Neural cell (in vitro differentiated cells): ENCODE data around the gene CCDC182.

Experiments
- EP300 ChIP-seq: fragments of 450-650 bp; conservative IDR thresholded peaks from 2 replicates; pipeline ENCODE4 v1.6.1; 2014; ENCODE audit warnings: antibody characterized with exemption, mild to moderate bottlenecking, moderate library complexity; ENCODE audit not compliant: poor library complexity, severe bottlenecking
- EZH2 ChIP-seq: fragments of 200-600, 300-800 bp; shearing (Covaris generic), sonication (generic); IDR thresholded peaks from 2 replicates; pipeline ENCODE4 v1.6.1; 2014; ENCODE audit warnings: antibody characterized with exemption, low read length, borderline replicate concordance, mild to moderate bottlenecking; ENCODE audit not compliant: insufficient read depth, poor library complexity, severe bottlenecking
- POLR2AphosphoS5 ChIP-seq: IDR thresholded peaks from 2 replicates; pipeline ENCODE4 v1.6.1; 2012
- RAD21 ChIP-seq: fragments of 450-650 bp; conservative IDR thresholded peaks from 2 replicates; pipeline ENCODE4 v1.6.1; 2014; ENCODE audit warnings: antibody characterized with exemption, mild to moderate bottlenecking, moderate library complexity
- TAF1 ChIP-seq: IDR thresholded peaks from 2 replicates; pipeline ENCODE4 v1.6.1; 2012; ENCODE audit warnings: low read depth
- TF ChIP-seq, protein P1 (sequence below): IDR thresholded peaks from 2 replicates; pipeline ENCODE4 v1.6.1; 2012; ENCODE audit warnings: borderline replicate concordance
- TF ChIP-seq, protein P2 (sequence below): fragments of 450-650 bp; IDR thresholded peaks from 2 replicates; pipeline ENCODE4 v1.5.1; 2014; ENCODE audit warnings: antibody characterized with exemption, mild to moderate bottlenecking, moderate library complexity; ENCODE audit not compliant: poor library complexity, severe bottlenecking

DNA sequence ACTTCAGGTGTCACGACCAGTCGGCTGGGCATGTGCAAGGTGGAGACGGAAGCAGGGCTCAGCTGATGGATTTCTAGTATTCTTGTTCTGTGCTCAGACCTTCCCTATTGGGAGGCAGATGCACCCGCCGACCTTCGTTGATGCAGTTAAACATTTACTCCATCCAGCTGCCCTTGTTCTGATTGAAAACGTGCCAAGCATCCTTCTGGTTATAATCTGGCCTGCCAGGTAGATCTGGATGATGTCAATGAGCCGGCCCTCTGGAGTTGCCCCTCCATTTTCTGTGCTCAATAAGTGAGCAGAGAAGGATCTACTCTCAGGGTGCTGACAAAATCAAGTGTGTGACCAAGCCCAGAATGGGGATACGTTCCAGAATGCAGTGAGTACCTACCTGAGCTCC, 38.3 kb downstream of the CCDC182 start:
- TF ChIP-seq, protein P1, sequence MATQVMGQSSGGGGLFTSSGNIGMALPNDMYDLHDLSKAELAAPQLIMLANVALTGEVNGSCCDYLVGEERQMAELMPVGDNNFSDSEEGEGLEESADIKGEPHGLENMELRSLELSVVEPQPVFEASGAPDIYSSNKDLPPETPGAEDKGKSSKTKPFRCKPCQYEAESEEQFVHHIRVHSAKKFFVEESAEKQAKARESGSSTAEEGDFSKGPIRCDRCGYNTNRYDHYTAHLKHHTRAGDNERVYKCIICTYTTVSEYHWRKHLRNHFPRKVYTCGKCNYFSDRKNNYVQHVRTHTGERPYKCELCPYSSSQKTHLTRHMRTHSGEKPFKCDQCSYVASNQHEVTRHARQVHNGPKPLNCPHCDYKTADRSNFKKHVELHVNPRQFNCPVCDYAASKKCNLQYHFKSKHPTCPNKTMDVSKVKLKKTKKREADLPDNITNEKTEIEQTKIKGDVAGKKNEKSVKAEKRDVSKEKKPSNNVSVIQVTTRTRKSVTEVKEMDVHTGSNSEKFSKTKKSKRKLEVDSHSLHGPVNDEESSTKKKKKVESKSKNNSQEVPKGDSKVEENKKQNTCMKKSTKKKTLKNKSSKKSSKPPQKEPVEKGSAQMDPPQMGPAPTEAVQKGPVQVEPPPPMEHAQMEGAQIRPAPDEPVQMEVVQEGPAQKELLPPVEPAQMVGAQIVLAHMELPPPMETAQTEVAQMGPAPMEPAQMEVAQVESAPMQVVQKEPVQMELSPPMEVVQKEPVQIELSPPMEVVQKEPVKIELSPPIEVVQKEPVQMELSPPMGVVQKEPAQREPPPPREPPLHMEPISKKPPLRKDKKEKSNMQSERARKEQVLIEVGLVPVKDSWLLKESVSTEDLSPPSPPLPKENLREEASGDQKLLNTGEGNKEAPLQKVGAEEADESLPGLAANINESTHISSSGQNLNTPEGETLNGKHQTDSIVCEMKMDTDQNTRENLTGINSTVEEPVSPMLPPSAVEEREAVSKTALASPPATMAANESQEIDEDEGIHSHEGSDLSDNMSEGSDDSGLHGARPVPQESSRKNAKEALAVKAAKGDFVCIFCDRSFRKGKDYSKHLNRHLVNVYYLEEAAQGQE = no peak
- TF ChIP-seq RAD21 (no peak), EZH2 (no peak), TAF1 (no peak), POLR2AphosphoS5 (no peak), EP300 (no peak)
- TF ChIP-seq, protein P2, sequence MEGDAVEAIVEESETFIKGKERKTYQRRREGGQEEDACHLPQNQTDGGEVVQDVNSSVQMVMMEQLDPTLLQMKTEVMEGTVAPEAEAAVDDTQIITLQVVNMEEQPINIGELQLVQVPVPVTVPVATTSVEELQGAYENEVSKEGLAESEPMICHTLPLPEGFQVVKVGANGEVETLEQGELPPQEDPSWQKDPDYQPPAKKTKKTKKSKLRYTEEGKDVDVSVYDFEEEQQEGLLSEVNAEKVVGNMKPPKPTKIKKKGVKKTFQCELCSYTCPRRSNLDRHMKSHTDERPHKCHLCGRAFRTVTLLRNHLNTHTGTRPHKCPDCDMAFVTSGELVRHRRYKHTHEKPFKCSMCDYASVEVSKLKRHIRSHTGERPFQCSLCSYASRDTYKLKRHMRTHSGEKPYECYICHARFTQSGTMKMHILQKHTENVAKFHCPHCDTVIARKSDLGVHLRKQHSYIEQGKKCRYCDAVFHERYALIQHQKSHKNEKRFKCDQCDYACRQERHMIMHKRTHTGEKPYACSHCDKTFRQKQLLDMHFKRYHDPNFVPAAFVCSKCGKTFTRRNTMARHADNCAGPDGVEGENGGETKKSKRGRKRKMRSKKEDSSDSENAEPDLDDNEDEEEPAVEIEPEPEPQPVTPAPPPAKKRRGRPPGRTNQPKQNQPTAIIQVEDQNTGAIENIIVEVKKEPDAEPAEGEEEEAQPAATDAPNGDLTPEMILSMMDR = no peak
